ENCODE results near the gene PDZD2.

PDZD2 gene

DNA sequence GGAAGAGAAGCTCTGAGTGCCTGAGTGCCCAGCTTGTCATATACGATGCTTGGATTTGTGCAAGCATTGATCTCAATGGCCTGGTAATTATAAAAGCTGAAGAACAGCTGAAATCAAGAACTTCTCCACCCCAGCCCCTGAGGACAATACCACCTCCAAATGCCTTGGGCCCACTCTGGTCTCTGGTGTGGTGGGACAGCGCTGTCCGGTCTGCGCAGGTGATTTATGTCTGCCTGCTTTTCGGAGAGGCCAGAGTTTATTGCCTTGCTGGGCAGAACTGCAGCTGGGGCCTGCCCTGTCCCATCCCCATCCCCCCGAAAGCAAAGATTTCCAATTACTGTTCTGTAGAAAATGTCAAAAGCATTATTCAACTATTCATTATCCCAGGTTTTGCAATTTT, 1.1 kb upstream of the PDZD2 start:
- no peaks in the 10 kb centered on the region for H3K36me3 ChIP-seq

GRCh38 chr5:31638345-31638744, 586 bp upstream of the PDZD2 start:
- Histone ChIP-seq H3K9me3 (no peaks in the 10 kb centered on the region), H3K27me3 (peaks cover 76% of the 10 kb centered on the region), H3K36me3 (no peaks in the 10 kb centered on the region), H3K4me1 (ENCODE audit: control insufficient read depth in 1 of 2, insufficient read depth in 1 of 2, low read depth in 1 of 2, low read length in 1 of 2) (peaks cover 4 to 5% of the 10 kb centered on the region in 2 experiments), H3K27ac (no peak overlapping the region), H3K4me3 (ENCODE audit: low read depth in 1 of 2, low read length in 1 of 2) (no peak overlapping the region)
- TF ChIP-seq, protein P1, sequence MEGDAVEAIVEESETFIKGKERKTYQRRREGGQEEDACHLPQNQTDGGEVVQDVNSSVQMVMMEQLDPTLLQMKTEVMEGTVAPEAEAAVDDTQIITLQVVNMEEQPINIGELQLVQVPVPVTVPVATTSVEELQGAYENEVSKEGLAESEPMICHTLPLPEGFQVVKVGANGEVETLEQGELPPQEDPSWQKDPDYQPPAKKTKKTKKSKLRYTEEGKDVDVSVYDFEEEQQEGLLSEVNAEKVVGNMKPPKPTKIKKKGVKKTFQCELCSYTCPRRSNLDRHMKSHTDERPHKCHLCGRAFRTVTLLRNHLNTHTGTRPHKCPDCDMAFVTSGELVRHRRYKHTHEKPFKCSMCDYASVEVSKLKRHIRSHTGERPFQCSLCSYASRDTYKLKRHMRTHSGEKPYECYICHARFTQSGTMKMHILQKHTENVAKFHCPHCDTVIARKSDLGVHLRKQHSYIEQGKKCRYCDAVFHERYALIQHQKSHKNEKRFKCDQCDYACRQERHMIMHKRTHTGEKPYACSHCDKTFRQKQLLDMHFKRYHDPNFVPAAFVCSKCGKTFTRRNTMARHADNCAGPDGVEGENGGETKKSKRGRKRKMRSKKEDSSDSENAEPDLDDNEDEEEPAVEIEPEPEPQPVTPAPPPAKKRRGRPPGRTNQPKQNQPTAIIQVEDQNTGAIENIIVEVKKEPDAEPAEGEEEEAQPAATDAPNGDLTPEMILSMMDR (IDR thresholded peaks at IDR 0.05): no peak

More for the DNA sequence above, 1.1 kb upstream of the PDZD2 start:
- peaks cover 71% of the 10 kb centered on the region for H3K27me3 ChIP-seq
- peaks cover 4 to 5% of the 10 kb centered on the region in 2 experiments for H3K4me1 ChIP-seq (ENCODE audit: control insufficient read depth in 1 of 2, insufficient read depth in 1 of 2, low read depth in 1 of 2, low read length in 1 of 2)
- H3K9me3 ChIP-seq: no peaks in the 10 kb centered on the region
- TF ChIP-seq, protein P1 (IDR thresholded peaks at IDR 0.05): no peak
- no peak overlapping the region for H3K4me3 ChIP-seq (ENCODE audit: low read depth in 1 of 2, low read length in 1 of 2)
- no peak overlapping the region for H3K27ac ChIP-seq

- no peak overlapping the region for H3K27ac ChIP-seq
- peaks cover 76% of the 10 kb centered on the region for H3K27me3 ChIP-seq
- H3K9me3 ChIP-seq: no peaks in the 10 kb centered on the region
- H3K36me3 ChIP-seq: no peaks in the 10 kb centered on the region
- TF ChIP-seq, protein P1 (IDR thresholded peaks at IDR 0.05): no peak
- peaks cover 4 to 5% of the 10 kb centered on the region in 2 experiments for H3K4me1 ChIP-seq (ENCODE audit: control insufficient read depth in 1 of 2, insufficient read depth in 1 of 2, low read depth in 1 of 2, low read length in 1 of 2)
- H3K4me3 ChIP-seq (ENCODE audit: low read depth in 1 of 2, low read length in 1 of 2): no peak overlapping the region
Observed at GRCh38 chr5:31639481-31640411, 815 bp downstream of the PDZD2 start.

GRCh38 chr5:31640573-31640972, 1.6 kb downstream of the PDZD2 start:
- H3K4me1 ChIP-seq (ENCODE audit: control insufficient read depth in 1 of 2, insufficient read depth in 1 of 2, low read depth in 1 of 2, low read length in 1 of 2): peaks cover 4 to 5% of the 10 kb centered on the region in 2 experiments
- H3K4me3 ChIP-seq (ENCODE audit: low read depth in 1 of 2, low read length in 1 of 2): no peak overlapping the region
- TF ChIP-seq, protein P1 (IDR thresholded peaks at IDR 0.05): no peak
- no peak overlapping the region for H3K27ac ChIP-seq
- no peaks in the 10 kb centered on the region for H3K9me3 ChIP-seq
- H3K27me3 ChIP-seq: peaks cover 76% of the 10 kb centered on the region
- H3K36me3 ChIP-seq: no peaks in the 10 kb centered on the region

GRCh38 chr5:31641059-31641458, 2.1 kb downstream of the PDZD2 start:
- Histone ChIP-seq H3K36me3 (no peaks in the 10 kb centered on the region), H3K9me3 (no peaks in the 10 kb centered on the region), H3K4me1 (ENCODE audit: control insufficient read depth in 1 of 2, insufficient read depth in 1 of 2, low read depth in 1 of 2, low read length in 1 of 2) (peaks cover 4 to 5% of the 10 kb centered on the region in 2 experiments), H3K4me3 (ENCODE audit: low read depth in 1 of 2, low read length in 1 of 2) (no peak overlapping the region), H3K27ac (no peak overlapping the region), H3K27me3 (peaks cover 73% of the 10 kb centered on the region)
- TF ChIP-seq, protein P1 (IDR thresholded peaks at IDR 0.05): no peak

Measured in neutrophil (primary cell).